Measurements from ENCODE around the gene MYH7.

DNA sequence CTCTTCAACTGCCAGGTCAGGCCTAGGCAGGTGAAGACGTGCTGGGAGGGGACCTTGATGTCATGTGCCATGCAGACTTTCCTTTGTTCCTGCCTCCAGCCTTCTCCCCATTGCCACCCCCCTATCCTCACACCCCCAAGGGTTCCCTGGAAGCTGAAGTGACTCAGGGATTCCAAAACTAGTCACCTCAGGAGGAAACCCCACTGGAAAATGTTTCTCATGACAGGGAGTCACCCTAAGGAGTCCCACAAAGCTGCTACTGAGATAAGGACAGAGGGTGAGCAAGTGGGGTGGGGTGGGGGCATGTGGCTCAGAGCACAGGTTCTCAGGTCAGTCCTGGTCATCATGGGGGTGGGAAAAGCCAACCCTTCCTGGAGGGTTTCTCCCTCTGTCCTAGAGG lies 65.2 kb downstream of the MYH7 start:
- TF ChIP-seq, protein P1, sequence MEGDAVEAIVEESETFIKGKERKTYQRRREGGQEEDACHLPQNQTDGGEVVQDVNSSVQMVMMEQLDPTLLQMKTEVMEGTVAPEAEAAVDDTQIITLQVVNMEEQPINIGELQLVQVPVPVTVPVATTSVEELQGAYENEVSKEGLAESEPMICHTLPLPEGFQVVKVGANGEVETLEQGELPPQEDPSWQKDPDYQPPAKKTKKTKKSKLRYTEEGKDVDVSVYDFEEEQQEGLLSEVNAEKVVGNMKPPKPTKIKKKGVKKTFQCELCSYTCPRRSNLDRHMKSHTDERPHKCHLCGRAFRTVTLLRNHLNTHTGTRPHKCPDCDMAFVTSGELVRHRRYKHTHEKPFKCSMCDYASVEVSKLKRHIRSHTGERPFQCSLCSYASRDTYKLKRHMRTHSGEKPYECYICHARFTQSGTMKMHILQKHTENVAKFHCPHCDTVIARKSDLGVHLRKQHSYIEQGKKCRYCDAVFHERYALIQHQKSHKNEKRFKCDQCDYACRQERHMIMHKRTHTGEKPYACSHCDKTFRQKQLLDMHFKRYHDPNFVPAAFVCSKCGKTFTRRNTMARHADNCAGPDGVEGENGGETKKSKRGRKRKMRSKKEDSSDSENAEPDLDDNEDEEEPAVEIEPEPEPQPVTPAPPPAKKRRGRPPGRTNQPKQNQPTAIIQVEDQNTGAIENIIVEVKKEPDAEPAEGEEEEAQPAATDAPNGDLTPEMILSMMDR (IDR thresholded peaks at IDR 0.05; ENCODE audit: poor library complexity, severe bottlenecking) = no peak
- no peak for TF ChIP-seq MXI1 (conservative IDR thresholded peaks at IDR 0.05; ENCODE audit: poor library complexity, severe bottlenecking)

Data from neural cell (in vitro differentiated cells).